Ishikawa (cell line): Measurements from ENCODE around the gene CNIH2.

Experiments used
- CREB1 ChIP-seq: IDR thresholded peaks from 2 replicates; pipeline ENCODE4 v1.6.1; 2012; ENCODE audit warnings: low read depth
- NFIC ChIP-seq: IDR thresholded peaks from 2 replicates; pipeline ENCODE4 v1.6.1; 2012
- TAF1 ChIP-seq: IDR thresholded peaks from 2 replicates; pipeline ENCODE4 v1.6.1; 2012; ENCODE audit warnings: low read depth, mild to moderate bottlenecking
- TCF12 ChIP-seq: IDR thresholded peaks from 2 replicates; pipeline ENCODE4 v1.6.1; 2012; ENCODE audit warnings: low read depth

- no peak for TF ChIP-seq TCF12
- TF ChIP-seq TAF1: no peak
- no peak for TF ChIP-seq NFIC
- TF ChIP-seq CREB1: no peak
Measured at GRCh38 chr11:66317723-66318599, 40.0 kb downstream of the CNIH2 start.
